SK-N-SH (cell line): ENCODE measurements around the gene PAX2. TPM values are rescaled to one million over a fixed set of nuclear protein-coding genes. Genes with fewer than 3 reads are reported as not detected.

Experiments
- CTCF ChIA-PET: fragments of 300-600, 350-600 bp; formaldehyde crosslinking; extraction: SDS; loops from one replicate; lab custom pipeline; 2021; lab: Yijun Ruan, JAX
- POLR2A ChIA-PET: fragments of 350-600 bp; sonication (Branson Sonifier 250); formaldehyde crosslinking; extraction: SDS; loops from one replicate; lab custom pipeline; 2020; ENCODE audit warnings: antibody characterized with exemption, inconsistent platforms; lab: Yijun Ruan, JAX
- DNase-seq: peaks from one replicate; pipeline ENCODE4 v3.0.0; 2012
- H2AFZ ChIP-seq: fragments of 200-600 bp; sonication (generic); 2 replicates; pipeline ENCODE4 v1.8.1; 2016; ENCODE audit warnings: antibody characterized with exemption, mild to moderate bottlenecking, low read depth
- H3F3A ChIP-seq: fragments of 200-600 bp; sonication (generic); replicated peaks from 2 replicates; pipeline ENCODE3; 2016; ENCODE audit warnings: antibody characterized with exemption, mild to moderate bottlenecking; ENCODE audit not compliant: insufficient read depth
- H3K27ac ChIP-seq, 2 experiments: fragments of 200-500 bp in 1 of 2; fragments of 200-600 bp in 1 of 2; sonication (Bioruptor generic) in 1 of 2; sonication (generic), shearing (Covaris generic) in 1 of 2; 2 replicates each; pipeline versions ENCODE4 v1.5.1 to v1.6.1; 2014 to 2016; ENCODE audit warnings: low read depth in 2 of 2, inconsistent platforms in 1 of 2, low read length in 1 of 2, mild to moderate bottlenecking in 1 of 2, mixed read lengths in 1 of 2
- H3K27me3 ChIP-seq: fragments of 200-600 bp; sonication (generic), shearing (Covaris generic); 2 replicates; pipeline ENCODE4 v1.6.1; 2016; ENCODE audit warnings: mixed run types; ENCODE audit not compliant: insufficient read depth
- H3K36me3 ChIP-seq, 2 experiments: fragments of 200-500 bp in 1 of 2; fragments of 200-600 bp in 1 of 2; sonication (Bioruptor generic) in 1 of 2; sonication (generic) in 1 of 2; replicated peaks in 1 of 2; 2 replicates each; pipeline versions ENCODE3 to v1.5.1; 2014 to 2016; ENCODE audit warnings: low read length in 1 of 2, mild to moderate bottlenecking in 1 of 2; ENCODE audit not compliant: insufficient read depth in 2 of 2, control insufficient read depth in 1 of 2
- H3K4me1 ChIP-seq, 2 experiments: fragments of 200-500 bp in 1 of 2; fragments of 200-600 bp in 1 of 2; sonication (Bioruptor generic) in 1 of 2; sonication (generic), shearing (Covaris generic) in 1 of 2; 2 replicates each; pipeline versions ENCODE4 v1.5.1 to v1.6.1; 2014 to 2016; ENCODE audit warnings: low read depth in 1 of 2, low read length in 1 of 2, mixed run types in 1 of 2; ENCODE audit not compliant: insufficient read depth in 2 of 2, control insufficient read depth in 1 of 2
- H3K4me2 ChIP-seq: fragments of 200-600 bp; sonication (generic), shearing (Covaris generic); 2 replicates; pipeline ENCODE4 v1.6.1; 2017; ENCODE audit warnings: mixed run types
- H3K4me3 ChIP-seq, 2 experiments: fragments of 200-500 bp in 1 of 2; fragments of 200-600 bp in 1 of 2; sonication (Bioruptor generic) in 1 of 2; sonication (generic), shearing (Covaris generic) in 1 of 2; 2 replicates each; pipeline versions ENCODE4 v1.5.1 to v1.8.1; 2014 to 2016; ENCODE audit warnings: low read depth in 2 of 2, inconsistent platforms in 1 of 2, low read length in 1 of 2, mild to moderate bottlenecking in 1 of 2, mixed read lengths in 1 of 2, moderate library complexity in 1 of 2
- H3K79me2 ChIP-seq: fragments of 200-600 bp; sonication (generic); 2 replicates; pipeline ENCODE4 v1.8.1; 2017; ENCODE audit warnings: mild to moderate bottlenecking; ENCODE audit not compliant: insufficient read depth
- H3K9ac ChIP-seq: fragments of 200-600 bp; sonication (generic); 2 replicates; pipeline ENCODE4 v1.6.1; 2017; ENCODE audit warnings: mixed run types
- H3K9me2 ChIP-seq: fragments of 200-600 bp; sonication (generic); 2 replicates; pipeline ENCODE4 v1.6.1; 2017; ENCODE audit warnings: mixed run types
- H3K9me3 ChIP-seq: fragments of 200-600 bp; sonication (generic); 2 replicates; pipeline ENCODE4 v1.6.1; 2017; ENCODE audit warnings: mixed run types, mild to moderate bottlenecking, moderate library complexity
- H4K20me1 ChIP-seq: fragments of 200-600 bp; sonication (generic); 2 replicates; pipeline ENCODE4 v1.6.1; 2017; ENCODE audit warnings: mild to moderate bottlenecking, mixed run types; ENCODE audit not compliant: insufficient read depth
- EP300 ChIP-seq, 2 experiments: IDR thresholded peaks; 2 replicates each; pipeline versions ENCODE4 v1.4.0 to v1.6.1; 2012; ENCODE audit warnings: borderline replicate concordance in 1 of 2, low read depth in 1 of 2, low read length in 1 of 2
- EZH2phosphoT487 ChIP-seq: fragments of 200-600 bp; sonication (generic); IDR thresholded peaks from 2 replicates; pipeline ENCODE4 v1.6.1; 2017; ENCODE audit warnings: low read depth, mixed run types, mild to moderate bottlenecking, antibody characterized with exemption, moderate library complexity, borderline replicate concordance
- FOSL2 ChIP-seq: IDR thresholded peaks from 2 replicates; pipeline ENCODE4 v1.4.0; 2012; ENCODE audit warnings: low read depth, mild to moderate bottlenecking, moderate library complexity, borderline replicate concordance
- FOXJ3 ChIP-seq: sonication (generic); formaldehyde crosslinking; IDR thresholded peaks from 2 replicates; pipeline ENCODE4 v1.5.1; 2020; ENCODE audit warnings: mild to moderate bottlenecking, missing genetic modification reagents
- GABPA ChIP-seq: IDR thresholded peaks from 2 replicates; pipeline ENCODE4 v1.4.0; 2012; ENCODE audit warnings: low read depth, mild to moderate bottlenecking
- IRF3 ChIP-seq: fragments of 150-350 bp; IDR thresholded peaks from 2 replicates; pipeline ENCODE4 v1.6.1; 2016; ENCODE audit warnings: mild to moderate bottlenecking, low read depth, low read length
- JUND ChIP-seq: IDR thresholded peaks from 2 replicates; pipeline ENCODE4 v1.4.0; 2012
- MEF2A ChIP-seq: IDR thresholded peaks from 2 replicates; pipeline ENCODE4 v1.4.0; 2012; ENCODE audit warnings: low read depth, borderline replicate concordance
- POLR2AphosphoS5 ChIP-seq: IDR thresholded peaks from 2 replicates; pipeline ENCODE4 v1.6.1; 2012; ENCODE audit warnings: low read depth, low read length
- RAD21 ChIP-seq: IDR thresholded peaks from 2 replicates; pipeline ENCODE4 v1.6.1; 2012; ENCODE audit warnings: mild to moderate bottlenecking, low read length
- RFX5 ChIP-seq: IDR thresholded peaks from 2 replicates; pipeline ENCODE4 v1.6.1; 2012; ENCODE audit warnings: mild to moderate bottlenecking, improper control_type of control experiment, low read length
- RXRA ChIP-seq: IDR thresholded peaks from 2 replicates; pipeline ENCODE4 v1.4.0; 2012; ENCODE audit warnings: low read depth, mild to moderate bottlenecking, borderline replicate concordance
- SIN3A ChIP-seq: IDR thresholded peaks from 2 replicates; pipeline ENCODE4 v1.6.1; 2012; ENCODE audit warnings: low read depth, mild to moderate bottlenecking, low read length, moderate library complexity, borderline replicate concordance
- SMC3 ChIP-seq: IDR thresholded peaks from 2 replicates; pipeline ENCODE4 v1.6.1; 2012; ENCODE audit warnings: low read depth, low read length, improper control_type of control experiment
- TAF1 ChIP-seq: IDR thresholded peaks from 2 replicates; pipeline ENCODE4 v1.6.1; 2012; ENCODE audit warnings: low read depth, mild to moderate bottlenecking, low read length, moderate library complexity, borderline replicate concordance
- TCF12 ChIP-seq: IDR thresholded peaks from 2 replicates; pipeline ENCODE4 v1.4.0; 2012
- TEAD4 ChIP-seq: IDR thresholded peaks from 2 replicates; pipeline ENCODE4 v1.4.0; 2012; ENCODE audit warnings: mild to moderate bottlenecking, borderline replicate concordance; ENCODE audit not compliant: insufficient read depth
- WGBS: methylation state at CpG from one replicate; pipeline ENCODE4 v1.1.6; 2017; ENCODE audit warnings: low lambda C conversion rate; 5-methylcytosine and 5-hydroxymethylcytosine counted together
- polyA plus RNA-seq, 3 experiments: library from polyadenylated mRNA; depleted of rRNA; stranded (reverse); fragments of >200 nt; gene quantifications; 2 replicates each; pipeline ENCODE4 v1.2.3, GENCODE V29; 2012
- TF ChIP-seq, protein P1 (sequence below): IDR thresholded peaks from 2 replicates; pipeline ENCODE4 v1.4.0; 2012; ENCODE audit warnings: low read depth, borderline replicate concordance
- TF ChIP-seq, protein P2 (sequence below): IDR thresholded peaks from 2 replicates; pipeline ENCODE4; 2012
- TF ChIP-seq, protein P3 (sequence below): IDR thresholded peaks from 2 replicates; pipeline ENCODE4 v1.4.0; 2012; ENCODE audit warnings: low read depth

The PAX2 gene
- polyA plus RNA-seq, 1 of the 3 experiments (the other 2 are of a cell fraction): not detected

DNA sequence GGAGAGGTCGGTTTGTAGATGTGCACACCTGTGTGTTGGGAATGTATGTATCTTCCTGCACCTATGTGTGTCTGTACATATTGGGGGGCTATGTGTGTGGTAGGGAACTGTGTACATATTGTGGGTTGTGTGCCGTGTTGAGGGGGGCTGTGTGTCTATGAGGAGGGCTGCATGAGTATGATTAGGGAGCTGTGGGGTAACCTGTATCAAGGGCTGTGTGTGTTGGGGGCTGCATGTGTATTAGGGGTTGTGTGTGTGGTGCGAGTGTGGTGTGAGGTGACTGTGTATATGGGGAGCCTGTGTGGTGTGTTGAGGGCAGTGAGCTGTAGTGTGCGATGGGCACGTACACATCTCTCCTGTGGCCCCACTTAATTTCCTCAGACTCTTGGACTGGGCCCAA is 22.2 kb upstream of the PAX2 start:
- Histone ChIP-seq H3K27me3 (peaks cover 57% of the 10 kb centered on the region), H3K4me1 (peaks cover 0 to 2% of the 10 kb centered on the region in 2 experiments; a peak in 1 of 4 replicates), H3K36me3 (no peaks in the 10 kb centered on the region), H3K79me2 (no peaks in the 10 kb centered on the region), H4K20me1 (no peaks in the 10 kb centered on the region), H3K9ac (no peak overlapping the region), H3K9me3 (no peaks in the 10 kb centered on the region), H3K4me3 (no peak overlapping the region), H3F3A (no peaks in the 10 kb centered on the region), H3K27ac (no peak overlapping the region), H2AFZ (no peak overlapping the region), H3K9me2 (no peaks in the 10 kb centered on the region), H3K4me2 (no peak overlapping the region)
- CTCF ChIA-PET: interaction anchor here (0.7 to 1.1 kb wide), 8 partner anchors 9 to 164 kb away, joined by 3 to 6 read pairs (median 3); no protein-coding TSS in a partner anchor
- TF ChIP-seq, protein P1, sequence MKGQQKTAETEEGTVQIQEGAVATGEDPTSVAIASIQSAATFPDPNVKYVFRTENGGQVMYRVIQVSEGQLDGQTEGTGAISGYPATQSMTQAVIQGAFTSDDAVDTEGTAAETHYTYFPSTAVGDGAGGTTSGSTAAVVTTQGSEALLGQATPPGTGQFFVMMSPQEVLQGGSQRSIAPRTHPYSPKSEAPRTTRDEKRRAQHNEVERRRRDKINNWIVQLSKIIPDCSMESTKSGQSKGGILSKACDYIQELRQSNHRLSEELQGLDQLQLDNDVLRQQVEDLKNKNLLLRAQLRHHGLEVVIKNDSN: no peak
- no peak for TF ChIP-seq EP300 (IDR thresholded peaks at IDR 0.05; ENCODE audit: borderline replicate concordance in 1 of 2, low read depth in 1 of 2, low read length in 1 of 2)
- no peak for TF ChIP-seq EZH2phosphoT487
- no peak for TF ChIP-seq SMC3
- no peak for TF ChIP-seq MEF2A
- TF ChIP-seq, protein P2, sequence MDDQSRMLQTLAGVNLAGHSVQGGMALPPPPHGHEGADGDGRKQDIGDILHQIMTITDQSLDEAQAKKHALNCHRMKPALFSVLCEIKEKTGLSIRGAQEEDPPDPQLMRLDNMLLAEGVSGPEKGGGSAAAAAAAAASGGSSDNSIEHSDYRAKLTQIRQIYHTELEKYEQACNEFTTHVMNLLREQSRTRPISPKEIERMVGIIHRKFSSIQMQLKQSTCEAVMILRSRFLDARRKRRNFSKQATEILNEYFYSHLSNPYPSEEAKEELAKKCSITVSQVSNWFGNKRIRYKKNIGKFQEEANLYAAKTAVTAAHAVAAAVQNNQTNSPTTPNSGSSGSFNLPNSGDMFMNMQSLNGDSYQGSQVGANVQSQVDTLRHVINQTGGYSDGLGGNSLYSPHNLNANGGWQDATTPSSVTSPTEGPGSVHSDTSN: no peak
- no peak for TF ChIP-seq POLR2AphosphoS5
- TF ChIP-seq SIN3A: no peak
- TF ChIP-seq FOXJ3: no peak
- no peak for TF ChIP-seq JUND
- TF ChIP-seq IRF3: no peak
- TF ChIP-seq TCF12: no peak
- TF ChIP-seq, protein P3, sequence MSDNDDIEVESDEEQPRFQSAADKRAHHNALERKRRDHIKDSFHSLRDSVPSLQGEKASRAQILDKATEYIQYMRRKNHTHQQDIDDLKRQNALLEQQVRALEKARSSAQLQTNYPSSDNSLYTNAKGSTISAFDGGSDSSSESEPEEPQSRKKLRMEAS: no peak
- TF ChIP-seq TAF1: no peak
- no peak for TF ChIP-seq TEAD4
- no peak for TF ChIP-seq FOSL2
- TF ChIP-seq RFX5: no peak
- TF ChIP-seq RXRA: no peak
- TF ChIP-seq RAD21: no peak
- TF ChIP-seq GABPA: no peak
- POLR2A ChIA-PET: no interaction called here
- DNase-seq: no peak
- WGBS: 70% methylated on average over 5 of the region's 5 CpGs
